ENCODE data around the gene MYBPC1. TPM values are rescaled to one million over a fixed set of nuclear protein-coding genes. Genes with fewer than 3 reads are reported as not detected.
"Not testable (repeated sequence)": the region's sequence is repeated elsewhere in the genome, so short reads cannot be mapped to it uniquely, and the experiment has no call there.

Gene MYBPC1
- total RNA-seq, 1 donor from 2014 or later: 398 TPM

DNA sequence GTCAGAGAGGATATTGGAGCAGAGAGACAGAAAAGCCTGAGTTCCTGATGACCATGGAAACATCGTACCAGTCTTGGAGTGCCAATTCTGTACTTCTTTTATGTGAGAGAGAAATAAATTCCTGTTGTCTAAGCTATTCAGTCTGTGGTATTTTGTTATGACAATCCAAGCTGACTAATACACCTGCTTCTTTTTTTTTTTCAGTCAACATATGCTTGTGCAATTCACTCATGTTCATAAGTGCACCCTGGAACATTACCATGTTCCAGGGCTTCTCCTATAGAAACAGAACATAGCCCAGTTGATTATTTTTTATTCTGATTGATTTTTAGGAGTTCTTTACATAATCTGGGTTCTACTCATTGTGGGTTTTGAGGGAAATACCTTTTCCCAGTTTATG, 100.9 kb downstream of the MYBPC1 start:
- no peak for DNase-seq

DNA sequence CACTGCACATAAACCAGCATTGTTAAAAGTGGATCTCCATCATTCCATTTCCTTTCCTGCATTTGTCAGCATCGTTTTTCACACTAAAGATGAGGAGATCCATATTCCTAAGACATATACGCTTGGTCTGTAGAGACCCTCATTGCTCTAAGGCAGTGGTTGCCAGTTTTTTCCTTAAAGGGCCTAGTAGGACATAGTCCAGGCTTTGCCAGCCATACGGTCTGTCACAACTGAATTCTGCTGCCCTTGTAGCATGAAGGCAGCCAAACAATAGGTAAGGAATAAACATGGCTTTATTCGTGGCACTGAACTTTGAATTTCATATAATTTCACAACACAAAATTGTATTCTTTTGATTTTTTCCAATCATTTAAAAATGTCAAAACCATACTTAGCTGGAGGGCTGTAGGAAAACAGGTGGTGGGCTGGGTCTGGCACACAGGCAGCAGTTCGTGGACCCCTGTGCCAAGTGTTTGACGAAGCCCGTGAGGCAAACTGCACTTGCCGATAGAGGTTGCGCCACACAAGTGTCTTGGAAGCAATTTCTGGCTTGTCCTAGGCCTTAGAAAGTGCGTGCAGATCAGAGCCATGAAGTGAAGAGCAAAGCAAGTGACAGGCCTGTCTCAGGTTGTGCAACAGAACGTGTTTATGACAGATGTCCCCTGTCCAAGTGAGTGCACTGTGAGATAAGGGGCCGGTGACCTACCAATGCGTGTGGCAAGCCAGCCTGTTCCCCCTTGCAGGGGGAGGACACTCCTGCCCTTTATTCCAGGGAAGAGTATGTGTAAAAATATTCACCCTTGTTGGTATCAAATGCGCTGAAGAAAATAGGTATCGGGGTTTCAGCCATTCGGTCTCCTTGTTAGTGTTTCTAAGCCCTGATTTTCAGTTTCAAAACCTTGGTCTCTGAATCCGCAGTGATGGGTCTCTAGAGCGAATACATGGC, 101.8 kb downstream of the MYBPC1 start:
- DNase-seq: no peak

DNA sequence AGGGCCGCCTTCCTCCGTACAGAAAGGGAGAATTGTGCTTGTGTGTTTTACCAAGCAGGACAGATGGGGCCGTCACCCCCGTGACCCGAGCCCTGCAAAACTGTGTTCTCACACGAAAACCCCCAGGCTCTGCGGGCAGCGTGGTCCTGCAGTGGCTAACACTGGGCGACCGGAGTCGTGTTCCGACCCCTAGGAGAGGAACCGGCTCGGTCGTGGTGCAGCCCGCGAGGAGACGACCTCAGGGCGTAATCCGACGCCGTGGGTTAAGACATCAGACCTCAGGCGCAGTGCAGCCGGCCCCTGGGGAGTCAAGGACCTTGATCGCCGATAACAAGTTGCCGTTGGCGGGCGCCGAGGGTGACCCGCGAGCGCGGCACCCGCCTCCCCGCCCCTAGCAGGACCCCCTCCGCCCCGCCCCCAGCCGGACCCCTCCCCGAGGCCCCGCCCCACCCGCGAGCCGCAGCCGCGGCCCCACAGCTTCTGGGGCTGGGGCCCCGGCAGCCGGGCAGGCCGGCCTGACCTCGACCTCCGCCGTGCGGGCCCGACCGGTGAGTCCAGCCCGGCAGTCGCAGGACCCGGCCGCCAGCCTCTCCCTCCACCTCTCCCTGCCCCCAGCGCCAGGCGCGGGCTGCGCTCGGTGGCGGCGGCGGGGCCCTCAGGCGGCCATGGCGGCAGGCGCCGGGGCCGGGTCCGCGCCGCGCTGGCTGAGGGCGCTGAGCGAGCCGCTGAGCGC, 102.6 kb downstream of the MYBPC1 start, which contains the start of gene CHPT1:
CHPT1 (plus strand) TSS at position 444 of the 733 bp plus-strand sequence; CDS start at position 666, 222 bp downstream.
- no peak for DNase-seq

DNA sequence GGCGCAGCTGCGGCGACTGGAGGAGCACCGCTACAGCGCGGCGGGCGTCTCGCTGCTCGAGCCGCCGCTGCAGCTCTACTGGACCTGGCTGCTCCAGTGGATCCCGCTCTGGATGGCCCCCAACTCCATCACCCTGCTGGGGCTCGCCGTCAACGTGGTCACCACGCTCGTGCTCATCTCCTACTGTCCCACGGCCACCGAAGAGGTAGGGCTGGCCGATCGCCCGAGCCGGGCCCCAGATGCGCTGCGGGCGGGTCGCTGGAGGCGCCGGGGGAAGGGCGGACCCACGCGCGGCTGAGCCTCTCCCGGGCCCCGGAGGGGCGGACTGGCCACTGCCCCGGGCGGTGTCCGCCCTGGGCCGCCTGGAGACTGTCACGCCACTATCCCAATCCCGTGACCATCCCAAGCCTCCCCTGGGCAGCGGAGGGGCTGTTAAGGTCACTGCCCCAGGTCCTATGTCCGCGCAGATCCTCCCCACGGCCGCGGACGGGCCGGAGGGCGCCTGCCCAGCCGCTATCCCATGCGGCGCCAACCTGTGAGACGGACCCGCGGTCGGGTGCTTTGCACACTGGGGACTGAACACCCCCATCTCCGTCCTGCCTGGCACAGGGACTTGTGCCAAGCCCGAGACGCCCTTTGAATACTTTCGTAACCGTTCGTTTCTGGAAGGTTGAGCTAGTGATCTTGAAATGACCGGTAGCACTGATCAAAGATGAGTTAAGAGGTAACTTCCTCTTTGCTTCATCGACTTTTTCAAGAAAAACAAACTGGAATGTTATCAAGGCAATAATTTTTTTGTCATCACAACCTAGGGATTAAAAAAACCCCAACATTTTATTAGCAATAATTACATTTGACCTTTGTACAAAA, 103.4 kb downstream of the MYBPC1 start:
- DNase-seq: no peak

DNA sequence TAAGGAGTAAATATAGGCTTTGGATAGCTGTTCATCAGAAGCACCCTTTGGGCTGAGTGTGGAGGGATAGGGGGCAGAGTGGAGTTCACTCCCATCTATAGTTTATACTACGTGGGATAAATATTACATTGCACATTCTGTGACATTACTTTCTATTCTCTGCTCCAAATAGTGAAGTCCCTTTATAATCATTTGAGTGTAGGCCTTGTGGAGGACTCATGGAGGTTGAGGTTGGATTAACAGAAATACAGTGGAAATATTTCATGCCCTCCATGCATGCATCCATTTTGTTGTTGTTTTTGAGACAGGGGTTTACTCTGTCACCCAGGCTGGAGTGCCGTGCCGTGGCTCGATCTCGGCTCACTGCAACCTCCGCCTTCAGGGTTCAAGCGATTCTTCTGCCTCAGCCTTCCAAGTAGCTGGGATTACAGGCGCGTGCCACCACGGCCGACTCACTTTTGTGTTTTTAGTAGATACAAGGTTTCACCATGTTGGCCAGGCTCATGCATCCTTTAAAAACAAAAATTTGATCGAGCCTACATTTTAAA, 104.1 kb downstream of the MYBPC1 start:
- DNase-seq: peak; percentile 4

DNA sequence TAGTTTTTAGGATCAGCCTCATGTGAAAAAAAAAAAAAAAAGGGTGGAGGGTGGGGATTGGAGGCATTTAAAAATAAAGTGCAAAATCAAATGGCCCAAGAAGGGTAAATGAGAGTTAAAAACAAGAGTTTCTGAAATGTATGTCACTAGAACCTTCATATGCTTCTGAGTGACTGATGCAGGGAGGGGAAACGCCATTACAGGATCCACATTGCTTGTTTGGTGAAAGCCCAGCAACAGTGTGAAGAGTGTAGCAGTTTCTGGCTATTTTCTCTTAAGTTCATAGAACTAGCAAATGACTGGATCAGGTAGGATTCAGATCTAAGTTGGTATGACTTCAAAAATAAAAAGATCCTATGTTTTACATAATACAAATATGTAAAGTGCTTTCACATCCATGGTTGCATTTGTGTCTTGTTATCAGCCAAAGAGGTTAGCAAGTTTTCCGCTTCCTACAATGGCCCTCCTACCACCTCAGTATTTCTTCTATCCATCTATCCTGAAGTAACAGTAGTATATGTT, 105.6 kb downstream of the MYBPC1 start:
- DNase-seq: no peak

DNA sequence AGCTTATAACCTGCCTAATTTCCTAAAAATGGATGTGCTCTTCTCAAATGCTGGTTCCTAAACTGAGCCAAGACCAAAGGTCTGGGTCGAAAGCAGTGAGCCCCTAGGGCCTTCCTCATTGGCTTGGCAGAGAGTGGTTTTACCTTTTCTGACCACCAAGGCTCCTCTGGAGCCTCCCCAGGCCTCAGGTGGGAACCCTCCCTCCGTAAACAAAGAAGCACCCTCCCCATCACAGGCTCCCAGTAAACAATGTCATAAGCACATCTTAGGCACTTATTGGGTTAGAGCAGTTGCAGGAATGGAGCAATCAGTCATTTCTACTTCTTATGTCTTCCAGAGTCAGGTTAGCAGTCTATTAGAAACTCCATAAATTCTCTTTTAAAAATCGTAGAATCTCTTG, 108.7 kb downstream of the MYBPC1 start:
- no peak for DNase-seq

DNA sequence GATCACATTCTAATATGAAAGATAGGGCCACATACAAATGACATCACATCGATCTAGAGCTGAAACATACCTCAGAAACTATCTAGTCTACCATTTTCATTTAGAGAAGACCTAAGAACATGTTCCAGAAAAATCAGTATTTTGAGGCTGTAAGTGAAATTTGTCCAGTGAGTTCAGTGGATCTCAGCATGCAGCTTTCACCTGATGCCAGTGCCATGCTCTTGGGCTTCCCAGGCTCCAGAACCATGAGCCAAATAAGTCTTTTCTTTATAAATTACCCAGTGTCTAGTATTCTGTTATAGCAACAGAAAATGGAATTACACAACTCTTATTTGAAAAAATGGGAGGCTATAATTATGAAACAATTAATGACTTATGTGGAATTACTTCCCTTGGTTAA, 111.6 kb downstream of the MYBPC1 start:
- no peak for DNase-seq

DNA sequence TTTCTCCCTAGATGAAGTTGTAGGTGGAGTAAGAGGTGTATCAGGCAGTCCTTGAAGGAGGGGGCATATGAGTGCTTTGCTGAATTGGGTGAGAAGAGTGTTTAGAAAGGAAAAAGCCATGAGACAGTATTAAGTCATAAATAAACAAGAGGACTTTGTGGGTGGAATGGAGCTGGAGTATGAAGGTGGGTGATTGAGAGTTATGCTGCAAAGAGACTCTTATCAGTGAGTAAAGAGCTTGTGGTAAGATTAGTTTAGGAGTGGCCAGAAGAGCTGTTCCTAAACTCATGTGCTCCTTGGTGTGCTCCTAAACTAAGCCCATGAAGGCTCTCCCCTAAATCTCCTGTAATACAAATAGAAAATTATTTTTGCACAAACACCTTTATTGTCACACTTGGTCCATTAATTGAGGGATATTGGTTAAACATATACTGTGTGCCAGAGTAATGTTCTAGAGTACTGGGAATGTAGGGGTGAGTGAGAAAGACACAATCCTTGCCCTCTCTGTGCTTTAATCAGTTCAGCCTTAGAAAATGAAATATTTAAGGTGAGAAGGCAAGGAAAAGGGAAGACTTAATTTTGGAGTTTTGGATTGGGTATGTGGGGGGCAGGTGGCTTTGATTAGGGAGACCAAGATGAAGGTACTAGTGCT, 112.5 kb downstream of the MYBPC1 start:
- no peak for DNase-seq

DNA sequence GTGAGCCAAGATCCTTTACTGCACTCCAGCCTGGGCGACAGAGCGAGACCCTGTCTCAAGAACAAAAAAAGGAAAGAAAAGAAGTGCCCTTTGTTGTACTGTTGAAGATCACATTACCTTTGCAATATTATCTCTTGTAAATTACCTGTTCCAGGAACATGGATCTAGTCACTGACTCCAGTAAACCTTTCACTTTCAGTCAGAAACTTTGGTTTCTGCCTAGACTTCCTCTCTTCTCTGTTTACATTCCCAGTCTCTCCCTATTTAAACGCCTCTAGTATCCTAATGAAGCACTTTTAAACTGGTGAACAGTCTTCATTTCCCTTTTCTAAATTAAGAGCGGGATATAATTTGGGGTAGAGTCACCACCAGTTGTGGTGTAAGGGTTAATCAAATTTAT, 115.5 kb downstream of the MYBPC1 start:
- no peak for DNase-seq

DNA sequence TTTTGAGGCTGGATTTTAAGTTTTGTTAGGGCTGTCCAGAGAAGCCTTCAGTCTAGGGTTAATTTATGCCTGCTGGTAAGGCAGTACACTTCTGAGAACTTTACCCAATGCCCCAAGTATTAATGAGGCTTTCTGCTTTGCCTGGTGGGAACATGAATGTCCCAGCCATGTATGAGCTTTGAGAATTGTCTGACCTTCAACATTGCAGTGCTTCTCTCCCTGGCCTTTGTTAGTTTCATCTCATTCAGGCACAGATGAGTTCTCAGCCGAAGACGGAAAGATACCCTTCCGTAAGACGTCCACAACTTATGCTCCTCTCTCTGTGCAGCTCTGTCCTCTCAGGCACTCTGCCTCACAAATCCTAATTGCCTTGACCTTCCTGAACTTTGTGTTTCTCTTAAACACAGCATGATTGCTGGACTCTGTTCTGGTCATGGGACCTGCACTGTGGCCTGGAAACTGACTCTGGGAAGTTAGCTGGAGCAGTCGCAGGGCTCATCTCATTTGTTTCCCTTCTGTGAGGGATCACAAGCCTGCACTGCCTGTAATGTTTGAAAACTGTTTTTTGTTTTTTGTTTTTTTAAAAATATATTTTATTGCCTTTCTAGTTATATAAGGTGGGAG, 118.4 kb downstream of the MYBPC1 start:
- no peak for DNase-seq

DNA sequence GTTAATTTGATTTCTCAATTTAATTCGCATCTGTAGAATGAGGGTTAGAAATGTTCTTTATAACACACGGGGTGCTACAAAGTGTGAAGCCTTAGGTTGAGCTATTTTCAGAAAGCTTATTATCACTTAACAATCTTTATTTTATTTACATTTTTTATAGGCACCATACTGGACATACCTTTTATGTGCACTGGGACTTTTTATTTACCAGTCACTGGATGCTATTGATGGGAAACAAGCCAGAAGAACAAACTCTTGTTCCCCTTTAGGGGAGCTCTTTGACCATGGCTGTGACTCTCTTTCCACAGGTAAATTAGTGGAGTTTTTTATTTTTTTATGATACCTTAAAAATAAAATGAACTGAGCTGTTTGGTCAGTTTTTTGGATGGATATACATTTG, 119.2 kb downstream of the MYBPC1 start:
- no peak for DNase-seq

DNA sequence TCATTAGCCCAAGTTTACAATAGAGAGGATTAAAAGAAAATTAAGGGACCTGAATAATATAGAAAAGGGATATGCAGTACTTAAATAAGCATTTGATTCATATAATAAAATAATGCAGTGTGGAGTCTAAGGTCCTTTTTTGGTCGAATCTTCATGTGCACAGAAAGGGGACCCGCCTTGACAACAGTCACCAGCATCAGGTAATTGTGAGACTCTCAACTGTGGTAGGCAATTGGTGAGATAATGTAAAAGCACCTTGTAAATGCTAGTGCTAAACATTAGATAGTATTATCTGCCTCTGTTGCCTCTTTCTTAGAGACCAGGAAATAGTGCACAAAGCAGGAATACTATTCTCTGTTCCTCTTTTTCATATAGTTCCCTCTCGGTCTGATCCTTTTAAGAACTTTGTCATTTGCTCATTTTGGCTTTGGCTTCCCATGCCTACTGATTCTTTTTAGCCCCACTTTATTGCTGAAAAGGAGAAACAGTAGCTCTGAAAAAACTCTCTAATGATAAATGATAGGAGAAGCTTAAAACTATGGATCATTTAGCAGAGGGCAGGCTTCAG, 120.2 kb downstream of the MYBPC1 start:
- no peak for DNase-seq

DNA sequence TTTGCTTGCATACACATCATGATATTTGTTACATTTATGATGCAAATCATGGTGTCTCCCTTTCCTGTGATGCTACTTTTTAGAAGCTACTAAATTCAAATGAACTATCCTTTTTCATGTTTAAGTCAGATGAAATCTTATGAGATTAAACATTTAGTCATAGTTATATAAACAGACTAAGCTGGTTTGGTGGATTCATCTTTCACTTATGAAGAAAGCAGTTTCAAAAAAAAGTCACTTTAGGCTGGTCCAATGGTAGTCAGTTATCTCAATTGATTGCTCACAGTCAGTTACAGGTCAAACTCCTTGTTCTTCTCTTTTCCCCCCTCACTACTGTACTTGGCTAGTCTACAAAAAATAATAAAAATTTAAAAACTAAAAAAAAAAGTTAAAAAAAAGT, 124.8 kb downstream of the MYBPC1 start:
- no peak for DNase-seq

DNA sequence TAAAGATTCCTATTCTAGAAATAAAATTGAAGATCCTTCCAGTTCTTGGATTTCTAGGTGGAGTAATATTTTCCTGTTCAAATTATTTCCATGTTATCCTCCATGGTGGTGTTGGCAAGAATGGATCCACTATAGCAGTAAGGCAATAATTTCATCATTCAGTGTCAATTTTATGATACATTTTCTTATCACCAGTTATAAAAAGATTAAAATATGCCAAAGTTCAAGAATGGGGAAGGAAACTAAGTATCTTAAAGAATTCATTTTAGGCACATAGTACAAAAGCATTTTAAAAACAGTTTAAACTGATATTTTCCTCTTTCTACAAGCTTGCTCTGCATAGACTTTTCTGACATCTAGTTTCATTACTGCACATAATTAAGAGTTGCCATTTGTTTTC, 125.3 kb downstream of the MYBPC1 start:
- no peak for DNase-seq

DNA sequence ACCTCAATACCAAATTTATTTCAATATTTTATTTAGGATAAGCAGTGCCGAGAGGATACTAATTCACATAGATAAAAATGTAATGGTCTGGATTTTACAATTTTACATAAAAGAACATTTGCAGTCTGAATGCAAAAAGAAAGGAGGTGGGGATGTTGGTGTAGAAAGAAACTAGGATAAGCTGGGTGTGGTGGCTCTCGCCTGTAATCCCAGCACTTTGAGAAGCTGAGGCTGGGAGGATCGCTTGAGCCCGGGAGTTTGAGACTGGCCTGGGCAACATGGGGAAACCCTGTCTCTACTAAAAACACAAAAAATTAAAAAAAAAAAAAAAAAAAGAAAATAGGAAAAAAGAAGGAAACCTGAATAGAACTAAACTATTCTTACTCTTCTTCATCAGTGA, 127.6 kb downstream of the MYBPC1 start:
- DNase-seq: no peak

DNA sequence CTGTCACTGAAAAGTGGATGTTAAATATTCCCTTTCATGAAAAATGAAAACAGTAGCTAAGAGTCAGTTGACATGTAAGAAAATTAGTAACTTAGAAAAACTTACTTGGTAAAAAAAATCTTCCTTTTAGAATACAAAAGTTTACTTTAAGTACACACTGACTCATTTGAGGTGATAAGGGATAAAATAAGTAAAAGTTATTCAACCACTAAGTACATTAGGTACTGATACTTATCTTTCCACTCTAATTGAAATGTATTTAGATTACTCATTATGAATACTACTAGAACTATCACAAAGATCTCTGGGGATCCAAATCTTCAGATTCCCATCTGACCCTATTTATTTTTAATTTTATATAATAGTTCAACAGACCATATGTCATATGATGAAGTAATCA, 132.3 kb downstream of the MYBPC1 start:
- DNase-seq: no peak

DNA sequence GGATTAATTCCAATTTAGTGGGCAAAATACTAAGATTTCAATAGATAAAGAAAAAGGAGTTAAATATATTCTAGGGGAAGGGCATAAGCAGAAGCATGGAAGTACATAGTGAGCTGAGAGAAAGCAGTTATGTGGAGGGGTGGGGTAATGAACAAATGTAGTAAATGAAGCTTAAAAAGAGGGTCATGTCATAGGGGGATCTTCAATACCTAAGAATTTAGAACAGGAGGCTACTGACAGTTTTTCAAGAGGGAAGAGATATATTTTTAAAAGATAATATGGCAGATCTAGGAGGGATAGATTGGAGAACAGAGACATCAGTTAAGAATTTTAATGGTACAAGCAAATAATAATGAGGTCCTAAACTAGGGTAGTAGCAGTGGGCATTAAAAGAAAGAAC, 135.1 kb downstream of the MYBPC1 start:
- no peak for DNase-seq

DNA sequence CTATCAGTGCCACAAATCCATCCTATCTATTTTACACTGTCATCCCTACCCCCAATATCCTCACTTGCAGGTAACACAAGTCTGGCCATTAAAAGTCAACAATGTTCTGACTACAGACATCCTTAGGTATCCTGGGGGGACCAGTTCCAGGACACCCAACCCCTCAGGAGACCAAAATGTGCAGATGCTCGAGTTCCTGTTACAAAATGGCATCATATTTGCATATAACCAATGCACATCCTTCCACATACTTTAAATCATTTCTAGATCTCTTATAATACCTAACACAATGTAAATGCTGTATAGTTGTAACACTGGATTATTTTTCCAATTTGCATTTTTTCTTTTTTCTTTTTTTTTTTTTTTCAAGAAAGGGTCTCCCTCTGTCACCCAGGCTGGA, 137.5 kb downstream of the MYBPC1 start:
- no peak for DNase-seq

DNA sequence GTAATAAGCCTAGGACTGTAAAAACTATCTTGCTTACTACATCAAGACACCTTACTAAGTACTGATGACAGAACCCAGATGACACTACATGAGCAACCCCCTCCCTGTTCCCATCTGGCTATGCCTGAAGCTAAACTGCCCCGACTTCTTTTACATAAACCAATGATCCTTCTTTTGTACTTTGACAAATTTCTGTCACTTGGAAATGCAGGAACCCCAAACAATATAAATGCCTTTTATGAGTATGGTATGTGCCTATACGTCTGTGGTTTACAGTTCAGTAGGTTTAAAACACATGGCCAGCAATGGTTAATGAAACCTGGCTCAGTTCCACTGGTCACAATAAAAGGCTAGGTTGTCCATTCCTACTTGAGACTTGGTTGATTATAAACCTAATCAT, 138.4 kb downstream of the MYBPC1 start:
- no peak for DNase-seq

DNA sequence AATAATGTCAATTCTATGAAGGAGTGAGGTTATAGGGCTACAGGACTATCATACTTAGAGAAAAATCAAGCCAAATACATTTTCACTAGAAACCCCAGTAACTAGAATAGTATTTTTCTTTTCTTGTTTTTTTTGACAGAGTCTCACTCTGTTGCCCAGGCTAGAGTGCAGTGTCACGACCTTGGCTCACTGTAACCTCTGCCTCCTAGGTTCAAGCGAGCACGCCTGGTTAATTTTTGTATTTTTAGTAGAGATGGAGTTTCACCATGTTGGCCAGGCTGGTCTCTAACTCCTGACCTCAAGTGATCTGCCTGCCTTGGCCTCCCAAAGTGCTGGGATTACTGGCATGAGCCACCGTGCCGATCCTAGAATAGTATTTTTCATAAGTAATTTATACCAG, 139.7 kb downstream of the MYBPC1 start:
- DNase-seq: not testable (repeated sequence)

Data from skin of body (tissue), 2 donors.